IMR-90 (cell line): Measurements from ENCODE around the gene HTR3C. TPM values are rescaled to one million over a fixed set of nuclear protein-coding genes. Genes with fewer than 3 reads are reported as not detected.

ENCODE experiments used
- ATAC-seq: fragments of 200-7000 bp; cut with Tn5 transposase; 2 replicates; pipeline ENCODE4 v1.9.1; 2020; ENCODE audit warnings: low read depth, mild to moderate bottlenecking, moderate library complexity
- BruUV-seq: library from RNA; stranded (reverse); fragments of 400-500 nt; replicated peaks from 2 replicates; lab custom pipeline; 2021; lab: Mats Ljungman, UMichigan
- CTCF ChIA-PET: fragments of 300-600 bp; formaldehyde crosslinking; extraction: SDS; loops from one replicate; lab custom pipeline; 2021; ENCODE audit warnings: antibody characterized with exemption; lab: Yijun Ruan, JAX
- POLR2A ChIA-PET: fragments of 300-600 bp; sonication (Branson Sonifier 250); formaldehyde crosslinking; loops from one replicate; lab custom pipeline; 2022; ENCODE audit warnings: antibody characterized with exemption; ENCODE audit not compliant: unreplicated experiment; lab: Charles Lee
- DNase-seq: peaks from one replicate; pipeline ENCODE4 v3.0.0; 2013
- H2AFZ ChIP-seq: replicated peaks from 2 replicates; pipeline ENCODE3; 2013; ENCODE audit warnings: low read length, mild to moderate bottlenecking; ENCODE audit not compliant: poor library complexity
- H2AK5ac ChIP-seq: 2 replicates; pipeline ENCODE4 v1.6.1; 2013; ENCODE audit warnings: low read depth, low read length, inconsistent platforms
- H2AK9ac ChIP-seq: replicated peaks from 2 replicates; pipeline ENCODE3; 2013; ENCODE audit warnings: mild to moderate bottlenecking, low read depth, low read length, moderate library complexity; ENCODE audit not compliant: poor library complexity
- H2BK120ac ChIP-seq: 2 replicates; pipeline ENCODE4 v1.6.1; 2013; ENCODE audit warnings: low read depth, low read length, inconsistent platforms
- H2BK15ac ChIP-seq: 3 replicates; pipeline ENCODE4 v1.6.1; 2013; ENCODE audit warnings: low read depth, low read length, inconsistent platforms
- H2BK20ac ChIP-seq: 2 replicates; pipeline ENCODE4 v1.6.1; 2013; ENCODE audit warnings: low read depth, mild to moderate bottlenecking, inconsistent platforms, low read length, moderate library complexity
- H2BK5ac ChIP-seq: 2 replicates; pipeline ENCODE4 v1.6.1; 2013; ENCODE audit warnings: mild to moderate bottlenecking, low read depth, low read length, inconsistent platforms; ENCODE audit not compliant: poor library complexity, severe bottlenecking
- H3K14ac ChIP-seq: replicated peaks from 2 replicates; pipeline ENCODE4 v1.6.1; 2013; ENCODE audit warnings: low read depth, low read length, inconsistent platforms
- H3K18ac ChIP-seq: 2 replicates; pipeline ENCODE4 v1.6.1; 2013; ENCODE audit warnings: low read depth, low read length, control low read depth
- H3K23ac ChIP-seq: 2 replicates; pipeline ENCODE4 v1.6.1; 2013; ENCODE audit warnings: low read depth, low read length, inconsistent platforms
- H3K27ac ChIP-seq: 2 replicates; pipeline ENCODE4 v1.5.1; 2013; ENCODE audit warnings: mild to moderate bottlenecking, control low read depth, low read length; ENCODE audit not compliant: insufficient read depth
- H3K27me3 ChIP-seq: 2 replicates; pipeline ENCODE4 v1.6.1; 2013; ENCODE audit warnings: low read length; ENCODE audit not compliant: control insufficient read depth, insufficient read depth
- H3K36me3 ChIP-seq: 2 replicates; pipeline ENCODE4 v1.6.1; 2013; ENCODE audit warnings: low read length, mixed read lengths; ENCODE audit not compliant: control insufficient read depth, insufficient read depth
- H3K4ac ChIP-seq: 2 replicates; pipeline ENCODE4 v1.6.1; 2013; ENCODE audit warnings: low read depth, low read length, inconsistent platforms
- H3K4me1 ChIP-seq: 2 replicates; pipeline ENCODE4 v1.6.1; 2013; ENCODE audit warnings: low read length, mixed read lengths; ENCODE audit not compliant: control insufficient read depth, insufficient read depth
- H3K4me2 ChIP-seq: 2 replicates; pipeline ENCODE4 v1.6.1; 2013; ENCODE audit warnings: low read depth, mild to moderate bottlenecking, control low read depth, low read length, moderate library complexity
- H3K4me3 ChIP-seq: 2 replicates; pipeline ENCODE4 v1.5.1; 2013; ENCODE audit warnings: low read depth, mild to moderate bottlenecking, control low read depth, low read length, moderate library complexity; ENCODE audit not compliant: insufficient read depth
- H3K56ac ChIP-seq: 2 replicates; pipeline ENCODE4 v1.6.1; 2013; ENCODE audit warnings: low read length, inconsistent platforms; ENCODE audit not compliant: insufficient read depth; ENCODE audit errors: extremely low read depth
- H3K79me1 ChIP-seq, 2 experiments: 2 replicates each; pipeline ENCODE4 v1.6.1; 2013; ENCODE audit warnings: low read length in 2 of 2, inconsistent platforms in 1 of 2, low read depth in 1 of 2
- H3K9ac ChIP-seq: 2 replicates; pipeline ENCODE4 v1.6.1; 2013; ENCODE audit warnings: low read depth, low read length, control low read depth
- H3K9me1 ChIP-seq: 2 replicates; pipeline ENCODE4 v1.6.1; 2013; ENCODE audit warnings: low read length, inconsistent platforms; ENCODE audit not compliant: insufficient read depth
- H3K9me3 ChIP-seq: 2 replicates; pipeline ENCODE4 v1.6.1; 2013; ENCODE audit warnings: low read length; ENCODE audit not compliant: control insufficient read depth, insufficient read depth
- H4K20me1 ChIP-seq: 2 replicates; pipeline ENCODE4 v1.6.1; 2013; ENCODE audit warnings: low read length, inconsistent platforms; ENCODE audit not compliant: insufficient read depth
- H4K5ac ChIP-seq: 2 replicates; pipeline ENCODE4 v1.6.1; 2013; ENCODE audit warnings: mild to moderate bottlenecking, low read depth, low read length, control low read depth
- H4K8ac ChIP-seq, 2 experiments: 2 replicates each; pipeline ENCODE4 v1.6.1; 2013; ENCODE audit warnings: low read depth in 2 of 2, low read length in 2 of 2, control low read depth in 1 of 2, inconsistent platforms in 1 of 2
- H4K91ac ChIP-seq: 2 replicates; pipeline ENCODE4 v1.6.1; 2013; ENCODE audit warnings: low read depth, low read length, inconsistent platforms; ENCODE audit not compliant: insufficient read depth
- BHLHE40 ChIP-seq: fragments of 150-350 bp; IDR thresholded peaks from 2 replicates; pipeline ENCODE4 v1.6.1; 2016; ENCODE audit warnings: mild to moderate bottlenecking, low read depth, low read length
- CEBPB ChIP-seq: IDR thresholded peaks from 2 replicates; pipeline ENCODE4 v1.6.1; 2012; ENCODE audit warnings: low read depth, low read length, improper control_type of control experiment
- CHD1 ChIP-seq: IDR thresholded peaks from 2 replicates; pipeline ENCODE4 v1.6.1; 2012; ENCODE audit warnings: low read depth, low read length, improper control_type of control experiment
- FOS ChIP-seq: fragments of 150-350 bp; IDR thresholded peaks from 2 replicates; pipeline ENCODE4 v1.6.1; 2016; ENCODE audit warnings: low read depth, low read length
- MAFK ChIP-seq: IDR thresholded peaks from 2 replicates; pipeline ENCODE4 v1.6.1; 2012; ENCODE audit warnings: low read depth, low read length, improper control_type of control experiment
- MAZ ChIP-seq: IDR thresholded peaks from 2 replicates; pipeline ENCODE4 v1.6.1; 2012; ENCODE audit warnings: low read depth, mild to moderate bottlenecking, low read length, improper control_type of control experiment, moderate library complexity, borderline replicate concordance
- MXI1 ChIP-seq: IDR thresholded peaks from 2 replicates; pipeline ENCODE4 v1.6.1; 2012; ENCODE audit warnings: low read depth, mild to moderate bottlenecking, low read length, moderate library complexity, borderline replicate concordance
- NFE2L2 ChIP-seq: fragments of 150-350 bp; IDR thresholded peaks from 2 replicates; pipeline ENCODE4 v1.6.1; 2016; ENCODE audit warnings: low read depth, mild to moderate bottlenecking, low read length
- POLR2A ChIP-seq: IDR thresholded peaks from 2 replicates; pipeline ENCODE4 v1.6.1; 2012; ENCODE audit warnings: mild to moderate bottlenecking, low read depth, low read length
- RAD21 ChIP-seq: IDR thresholded peaks from 2 replicates; pipeline ENCODE4 v1.6.1; 2012; ENCODE audit warnings: low read length, improper control_type of control experiment
- RCOR1 ChIP-seq: IDR thresholded peaks from 2 replicates; pipeline ENCODE4 v1.6.1; 2012; ENCODE audit warnings: mild to moderate bottlenecking, low read length, improper control_type of control experiment; ENCODE audit not compliant: insufficient replicate concordance
- RFX5 ChIP-seq: IDR thresholded peaks from 2 replicates; pipeline ENCODE4 v1.8.0; 2012; ENCODE audit warnings: low read depth, mild to moderate bottlenecking, low read length, moderate library complexity
- SMC3 ChIP-seq: fragments of 150-350 bp; IDR thresholded peaks from 2 replicates; pipeline ENCODE4 v1.6.1; 2016; ENCODE audit warnings: low read depth, mild to moderate bottlenecking, antibody characterized with exemption, low read length, moderate library complexity
- WGBS, 2 experiments: methylation state at CpG; one replicate each; pipeline versions ENCODE4 v1.1.5 to v1.1.7; 2013; ENCODE audit warnings: missing lambda C conversion rate in 2 of 2; ENCODE audit not compliant: insufficient read length in 1 of 2; ENCODE audit errors: extremely low coverage in 2 of 2; 5-methylcytosine and 5-hydroxymethylcytosine counted together
- dilution Hi-C: fragments of 300-500 bp; cut with HindIII; formaldehyde crosslinking; loops from one replicate; pipeline ENCODE4 v1.14.3; 2018; ENCODE audit warnings: low sequenced_read_pairs; ENCODE audit not compliant: unreplicated experiment
- in situ Hi-C: fragments of 300-500 bp; cut with MboI; formaldehyde crosslinking; loops from 3 replicates; pipeline ENCODE4 v1.14.3; 2019; ENCODE audit warnings: low sequenced_read_pairs, inconsistent platforms, mixed read lengths
- intact Hi-C: fragments of 100-400 bp; cut with micrococcal nuclease; formaldehyde crosslinking; loops from 2 replicates; pipeline ENCODE4 v1.10.0; 2022
- polyA plus RNA-seq, 3 experiments: library from polyadenylated mRNA; depleted of rRNA; stranded (reverse); fragments of >200 nt; gene quantifications; 2 replicates each; pipeline ENCODE4 v1.2.3, GENCODE V29; 2012; ENCODE audit warnings: low replicate concordance in 1 of 3
- total RNA-seq: library from RNA; depleted of rRNA; stranded (reverse); fragments of >200 nt; gene quantifications from 2 replicates; pipeline ENCODE4 v1.2.3, GENCODE V29; 2012
- TF ChIP-seq, protein P1 (sequence below): conservative IDR thresholded peaks from 2 replicates; pipeline ENCODE4 v1.5.1; 2012; ENCODE audit warnings: mild to moderate bottlenecking, low read depth, low read length, improper control_type of control experiment
- TF ChIP-seq, protein P2 (sequence below): fragments of 150-350 bp; IDR thresholded peaks from 2 replicates; pipeline ENCODE4 v1.6.1; 2016; ENCODE audit warnings: low read depth, mild to moderate bottlenecking, low read length, moderate library complexity, borderline replicate concordance
- TF ChIP-seq, protein P3 (sequence below): fragments of 150-350 bp; IDR thresholded peaks from 2 replicates; pipeline ENCODE4 v1.6.1; 2017; ENCODE audit warnings: mild to moderate bottlenecking, antibody characterized with exemption, low read length, low read depth

The HTR3C gene
- total and polyA plus RNA-seq, 2 of the 4 experiments (the other 2 are of a cell fraction): not detected

DNA sequence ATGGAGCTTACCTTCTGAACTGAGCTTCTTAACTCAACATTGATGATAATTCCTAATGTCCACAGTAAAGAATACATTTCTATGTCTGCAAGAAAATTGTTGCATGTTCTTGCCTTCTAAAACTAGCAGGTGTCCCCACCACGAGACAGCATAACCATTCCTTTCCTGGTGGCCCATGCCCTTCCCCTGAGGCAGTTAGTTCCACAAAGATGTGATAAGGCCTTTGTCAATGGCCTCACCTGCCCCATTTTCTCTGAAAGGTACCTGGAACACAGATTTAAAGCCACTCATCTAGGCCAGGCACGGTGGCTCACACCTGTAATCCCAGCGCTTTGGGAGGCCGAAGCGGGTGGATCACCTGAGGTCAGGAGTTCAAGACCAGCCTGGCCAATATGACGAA lies 23.1 kb downstream of the HTR3C start:
- Histone ChIP-seq H2BK20ac (no peak overlapping the region), H3K4me2 (no peak overlapping the region), H3K4me1 (no peaks in the 10 kb centered on the region), H3K4ac (no peak overlapping the region), H3K9ac (no peak overlapping the region), H4K91ac (no peak overlapping the region), H3K9me1 (no peaks in the 10 kb centered on the region), H4K8ac (no peak overlapping the region), H2AFZ (no peak overlapping the region), H2BK15ac (no peak overlapping the region), H3K18ac (no peak overlapping the region), H3K27me3 (peaks cover 16% of the 10 kb centered on the region), H2BK5ac (no peak overlapping the region), H3K4me3 (no peak overlapping the region), H4K5ac (no peak overlapping the region), H3K14ac (no peak overlapping the region), H2AK5ac (no peak overlapping the region), H4K20me1 (no peaks in the 10 kb centered on the region), H3K36me3 (no peaks in the 10 kb centered on the region), H3K23ac (no peak overlapping the region), H3K9me3 (no peaks in the 10 kb centered on the region), H2AK9ac (peak overlapping the region; percentile 61), H2BK120ac (no peak overlapping the region), H3K27ac (no peak overlapping the region), H3K79me1 (no peaks in the 10 kb centered on the region), H3K56ac (no peak overlapping the region)
- dilution Hi-C loops: no loop called here
- DNase-seq: no peak
- no peak for ATAC-seq
- ChIA-PET POLR2A (no interaction called here), CTCF (no interaction called here)
- in situ Hi-C loops: no loop called here
- no peak for TF ChIP-seq SMC3
- TF ChIP-seq, protein P1, sequence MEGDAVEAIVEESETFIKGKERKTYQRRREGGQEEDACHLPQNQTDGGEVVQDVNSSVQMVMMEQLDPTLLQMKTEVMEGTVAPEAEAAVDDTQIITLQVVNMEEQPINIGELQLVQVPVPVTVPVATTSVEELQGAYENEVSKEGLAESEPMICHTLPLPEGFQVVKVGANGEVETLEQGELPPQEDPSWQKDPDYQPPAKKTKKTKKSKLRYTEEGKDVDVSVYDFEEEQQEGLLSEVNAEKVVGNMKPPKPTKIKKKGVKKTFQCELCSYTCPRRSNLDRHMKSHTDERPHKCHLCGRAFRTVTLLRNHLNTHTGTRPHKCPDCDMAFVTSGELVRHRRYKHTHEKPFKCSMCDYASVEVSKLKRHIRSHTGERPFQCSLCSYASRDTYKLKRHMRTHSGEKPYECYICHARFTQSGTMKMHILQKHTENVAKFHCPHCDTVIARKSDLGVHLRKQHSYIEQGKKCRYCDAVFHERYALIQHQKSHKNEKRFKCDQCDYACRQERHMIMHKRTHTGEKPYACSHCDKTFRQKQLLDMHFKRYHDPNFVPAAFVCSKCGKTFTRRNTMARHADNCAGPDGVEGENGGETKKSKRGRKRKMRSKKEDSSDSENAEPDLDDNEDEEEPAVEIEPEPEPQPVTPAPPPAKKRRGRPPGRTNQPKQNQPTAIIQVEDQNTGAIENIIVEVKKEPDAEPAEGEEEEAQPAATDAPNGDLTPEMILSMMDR: no peak
- no peak for TF ChIP-seq POLR2A
- TF ChIP-seq CEBPB: no peak
- no peak for TF ChIP-seq FOS
- TF ChIP-seq, protein P2, sequence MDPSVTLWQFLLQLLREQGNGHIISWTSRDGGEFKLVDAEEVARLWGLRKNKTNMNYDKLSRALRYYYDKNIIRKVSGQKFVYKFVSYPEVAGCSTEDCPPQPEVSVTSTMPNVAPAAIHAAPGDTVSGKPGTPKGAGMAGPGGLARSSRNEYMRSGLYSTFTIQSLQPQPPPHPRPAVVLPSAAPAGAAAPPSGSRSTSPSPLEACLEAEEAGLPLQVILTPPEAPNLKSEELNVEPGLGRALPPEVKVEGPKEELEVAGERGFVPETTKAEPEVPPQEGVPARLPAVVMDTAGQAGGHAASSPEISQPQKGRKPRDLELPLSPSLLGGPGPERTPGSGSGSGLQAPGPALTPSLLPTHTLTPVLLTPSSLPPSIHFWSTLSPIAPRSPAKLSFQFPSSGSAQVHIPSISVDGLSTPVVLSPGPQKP: no peak
- TF ChIP-seq NFE2L2: no peak
- TF ChIP-seq RAD21: no peak
- TF ChIP-seq RFX5: no peak
- TF ChIP-seq CHD1: no peak
- TF ChIP-seq MXI1: no peak
- TF ChIP-seq BHLHE40: no peak
- TF ChIP-seq, protein P3, sequence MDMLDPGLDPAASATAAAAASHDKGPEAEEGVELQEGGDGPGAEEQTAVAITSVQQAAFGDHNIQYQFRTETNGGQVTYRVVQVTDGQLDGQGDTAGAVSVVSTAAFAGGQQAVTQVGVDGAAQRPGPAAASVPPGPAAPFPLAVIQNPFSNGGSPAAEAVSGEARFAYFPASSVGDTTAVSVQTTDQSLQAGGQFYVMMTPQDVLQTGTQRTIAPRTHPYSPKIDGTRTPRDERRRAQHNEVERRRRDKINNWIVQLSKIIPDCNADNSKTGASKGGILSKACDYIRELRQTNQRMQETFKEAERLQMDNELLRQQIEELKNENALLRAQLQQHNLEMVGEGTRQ: no peak
- no peak for TF ChIP-seq RCOR1
- TF ChIP-seq MAFK: no peak
- no peak for TF ChIP-seq MAZ
- WGBS, 2 experiments: 50% methylated on average over 3 of the region's 6 CpGs; no CpG with 5 or more reads in 1 of the 2 experiments
- intact Hi-C loops: no loop called here
- no TSS peak for BruUV-seq
